Naive thymus-derived CD8-positive, alpha-beta T cell (primary cell): Measurements from ENCODE around the gene PPP5C. TPM values are rescaled to one million over a fixed set of nuclear protein-coding genes. Genes with fewer than 3 reads are reported as not detected.
A peak's percentile ranks its signal among the peaks of the same experiment; 100 is the strongest.

ENCODE experiments used
- ATAC-seq, 2 donors: fragments of 150-1000 bp; cut with Tn5 transposase in 1 of 2; sonication (Bioruptor Pico), chemical (Tn5 transposase) in 1 of 2; 1 replicate in 1 of 2; 2 replicates in 1 of 2; pipeline ENCODE4 v1.10.0; 2021; ENCODE audit warnings: mild to moderate bottlenecking in 2 of 2, moderate library complexity in 2 of 2
- POLR2A ChIA-PET: fragments of 350-600 bp; sonication (Branson Sonifier 250); formaldehyde crosslinking; loops from one replicate; lab custom pipeline; 2021; ENCODE audit warnings: antibody characterized with exemption; lab: Charles Lee
- DNase-seq, 10 donors: peaks; one replicate each; pipeline versions ENCODE4 v3.0.0 to v3.0.0-alpha.2; 2020 to 2022
- H3K27ac Mint-ChIP-seq, 10 donors: one replicate each; pipeline ENCODE4 v1.8.0; 2020 to 2022; ENCODE audit warnings: mild to moderate bottlenecking in 10 of 10, mixed read lengths in 10 of 10, moderate library complexity in 4 of 10, inconsistent platforms in 1 of 10
- H3K27me3 Mint-ChIP-seq, 5 donors: one replicate each; pipeline ENCODE4 v1.8.0; 2021 to 2022; ENCODE audit warnings: mixed read lengths in 5 of 5
- H3K36me3 Mint-ChIP-seq, 3 donors: one replicate each; pipeline ENCODE4 v1.8.0; 2020 to 2022; ENCODE audit warnings: mixed read lengths in 3 of 3, mild to moderate bottlenecking in 2 of 3, inconsistent platforms in 1 of 3
- H3K4me1 Mint-ChIP-seq, 4 donors: one replicate each; pipeline ENCODE4 v1.8.0; 2021 to 2022; ENCODE audit warnings: mixed read lengths in 4 of 4
- H3K4me3 Mint-ChIP-seq, 10 donors: one replicate each; pipeline ENCODE4 v1.8.0; 2020 to 2022; ENCODE audit warnings: mild to moderate bottlenecking in 10 of 10, mixed read lengths in 10 of 10, moderate library complexity in 6 of 10, inconsistent platforms in 1 of 10
- H3K9me3 Mint-ChIP-seq, 9 donors: one replicate each; pipeline ENCODE4 v1.8.0; 2020 to 2022; ENCODE audit warnings: mixed read lengths in 9 of 9, mild to moderate bottlenecking in 3 of 9, inconsistent platforms in 1 of 9, moderate library complexity in 1 of 9
- polyA plus RNA-seq, 3 donors: library from polyadenylated mRNA; unstranded; fragments of 300-500 nt; fragmentation: Illumina TruSeq; gene quantifications; one replicate each; pipeline ENCODE4 v1.2.3, GENCODE V29; 2021
- total RNA-seq, 8 experiments: library from RNA in 2 of 8; stranded (reverse) in 2 of 8; gene quantifications; one replicate each; pipeline ENCODE4 v1.2.3 and lab custom pipeline; 2021 to 2026

Gene PPP5C
- total and polyA plus RNA-seq, 5 experiments from 2014 or later = 20.8 to 47.7 (median 35.7) TPM

DNA sequence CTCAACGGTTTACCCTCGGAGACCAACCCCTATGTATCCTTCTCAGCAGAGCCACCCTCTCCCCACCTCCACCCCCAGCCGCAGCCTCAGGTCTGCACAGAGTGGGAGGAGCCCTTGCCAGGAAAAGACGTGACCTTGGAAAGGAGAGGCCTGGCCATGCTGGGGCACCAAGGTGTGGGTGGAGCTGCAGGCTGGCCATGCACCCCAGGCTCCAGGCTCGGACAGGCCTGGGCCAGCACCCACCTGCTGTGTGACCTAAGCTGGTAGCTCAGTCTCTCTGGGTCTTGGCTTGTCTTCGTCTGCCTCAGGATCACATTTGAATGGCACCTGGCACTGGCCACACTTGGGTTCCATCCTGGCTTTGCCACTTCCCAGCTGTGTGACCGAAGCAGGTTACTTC lies 37.0 kb downstream of the PPP5C start:
- peaks cover 10 to 89% (median 32%) of the 10 kb centered on the region in 3 donors for H3K36me3 Mint-ChIP-seq
- no peaks in the 10 kb centered on the region for H3K27me3 Mint-ChIP-seq
- no peak for ATAC-seq
- no peak overlapping the region for H3K27ac Mint-ChIP-seq
- no peak for DNase-seq
- POLR2A ChIA-PET = interaction anchor here (0.6 to 0.7 kb wide), 2 partner anchors 11 to 31 kb away, joined by 3 read pairs; no protein-coding TSS in a partner anchor
- peaks cover 0 to 5% (median 3%) of the 10 kb centered on the region in 4 donors for H3K4me1 Mint-ChIP-seq
- no peak overlapping the region for H3K4me3 Mint-ChIP-seq
- H3K9me3 Mint-ChIP-seq = no peaks in the 10 kb centered on the region

DNA sequence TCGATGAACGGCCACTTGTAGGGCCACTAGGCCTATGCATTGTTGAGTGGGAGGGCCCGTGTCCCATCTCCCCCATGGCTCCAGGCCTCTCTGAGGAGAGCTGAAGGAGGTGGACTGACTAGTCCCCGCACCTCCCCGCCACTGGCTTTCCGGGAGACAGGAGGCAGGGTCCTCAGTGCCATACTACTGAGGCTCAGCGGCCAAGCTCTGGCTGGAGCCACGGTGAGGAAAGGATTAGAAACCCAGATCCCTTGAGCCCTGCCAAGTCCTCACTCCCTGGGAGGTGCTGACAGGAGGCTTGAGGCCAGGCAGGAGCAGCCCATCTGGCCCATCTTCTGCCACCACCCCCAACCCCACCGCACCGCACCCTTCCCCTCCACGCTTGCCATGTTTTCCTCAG lies 37.5 kb downstream of the PPP5C start:
- Mint-ChIP-seq H3K4me3 (no peak overlapping the region), H3K27ac (no peak overlapping the region), H3K9me3 (no peaks in the 10 kb centered on the region), H3K27me3 (no peaks in the 10 kb centered on the region), H3K36me3 (peaks cover 10 to 88% (median 32%) of the 10 kb centered on the region in 3 donors), H3K4me1 (peaks cover 0 to 5% (median 3%) of the 10 kb centered on the region in 4 donors)
- DNase-seq (no peak), ATAC-seq (no peak)
- POLR2A ChIA-PET = interaction anchor here (0.6 to 0.7 kb wide), 3 partner anchors 12 to 31 kb away, joined by 3 to 4 read pairs (median 3); no protein-coding TSS in a partner anchor

DNA sequence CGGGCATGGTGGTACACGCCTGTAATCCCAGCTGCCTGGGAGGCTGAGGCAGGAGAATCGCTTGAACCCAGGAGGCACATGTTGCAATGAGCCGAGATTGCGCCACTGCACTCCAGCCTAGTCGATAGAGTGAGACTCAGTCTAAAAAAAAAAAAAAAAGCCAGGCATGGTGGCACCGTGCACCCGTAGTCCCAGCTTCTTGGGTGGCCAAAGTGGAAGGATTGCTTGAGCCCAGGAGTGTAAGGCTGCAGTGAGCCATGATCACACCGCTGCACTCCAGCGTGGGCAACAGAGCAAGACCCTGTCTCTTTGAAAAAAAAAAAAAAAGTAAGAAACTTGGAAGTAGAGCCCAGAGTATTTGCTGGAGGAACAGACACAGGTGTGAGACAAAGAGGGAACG lies 38.7 kb downstream of the PPP5C start:
- DNase-seq (no peak), ATAC-seq (no peak)
- POLR2A ChIA-PET = interaction anchor here (0.7 kb wide), 2 partner anchors 11 to 864 kb away, joined by 3 to 4 read pairs; no protein-coding TSS in a partner anchor
- Mint-ChIP-seq H3K27me3 (no peaks in the 10 kb centered on the region), H3K36me3 (peaks cover 5 to 82% (median 29%) of the 10 kb centered on the region in 3 donors), H3K27ac (peak overlapping the region in 3 of 10 donors; percentile 18 to 74 (median 63)), H3K4me1 (peaks cover 0 to 2% (median under 1%) of the 10 kb centered on the region in 4 donors), H3K4me3 (no peak overlapping the region), H3K9me3 (no peaks in the 10 kb centered on the region)

DNA sequence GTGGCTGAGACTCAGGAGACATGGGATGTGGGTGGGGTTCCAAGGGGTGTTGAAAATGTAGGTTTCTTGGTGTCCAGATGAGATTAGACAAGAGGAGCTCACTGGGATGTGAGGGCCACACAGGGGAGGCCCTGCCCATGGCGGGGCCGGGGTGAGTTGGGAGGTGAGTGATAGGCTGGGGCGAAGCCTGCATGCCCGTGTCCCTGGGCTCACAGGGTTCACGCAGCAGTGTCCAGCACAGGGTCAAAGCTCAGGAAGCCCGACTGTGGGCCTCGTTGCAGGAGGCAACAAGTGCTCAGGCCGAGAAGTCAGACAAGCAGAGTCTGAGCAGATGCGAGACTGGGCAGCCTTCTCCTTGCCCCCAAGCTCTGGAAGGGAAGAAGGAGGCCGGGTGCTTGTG lies 39.3 kb downstream of the PPP5C start:
- H3K27ac Mint-ChIP-seq = peak overlapping the region in 2 of 10 donors; percentile 63 to 74
- H3K27me3 Mint-ChIP-seq = no peaks in the 10 kb centered on the region
- H3K4me3 Mint-ChIP-seq = no peak overlapping the region
- H3K9me3 Mint-ChIP-seq = no peaks in the 10 kb centered on the region
- H3K4me1 Mint-ChIP-seq = peaks cover 0 to 1% (median 0%) of the 10 kb centered on the region in 4 donors
- DNase-seq (no peak), ATAC-seq (no peak)
- POLR2A ChIA-PET = interaction anchor here (0.7 kb wide), 1 partner anchor 12 kb away, joined by 3 read pairs; no protein-coding TSS in a partner anchor
- H3K36me3 Mint-ChIP-seq = peaks cover 0 to 78% (median 24%) of the 10 kb centered on the region in 3 donors

DNA sequence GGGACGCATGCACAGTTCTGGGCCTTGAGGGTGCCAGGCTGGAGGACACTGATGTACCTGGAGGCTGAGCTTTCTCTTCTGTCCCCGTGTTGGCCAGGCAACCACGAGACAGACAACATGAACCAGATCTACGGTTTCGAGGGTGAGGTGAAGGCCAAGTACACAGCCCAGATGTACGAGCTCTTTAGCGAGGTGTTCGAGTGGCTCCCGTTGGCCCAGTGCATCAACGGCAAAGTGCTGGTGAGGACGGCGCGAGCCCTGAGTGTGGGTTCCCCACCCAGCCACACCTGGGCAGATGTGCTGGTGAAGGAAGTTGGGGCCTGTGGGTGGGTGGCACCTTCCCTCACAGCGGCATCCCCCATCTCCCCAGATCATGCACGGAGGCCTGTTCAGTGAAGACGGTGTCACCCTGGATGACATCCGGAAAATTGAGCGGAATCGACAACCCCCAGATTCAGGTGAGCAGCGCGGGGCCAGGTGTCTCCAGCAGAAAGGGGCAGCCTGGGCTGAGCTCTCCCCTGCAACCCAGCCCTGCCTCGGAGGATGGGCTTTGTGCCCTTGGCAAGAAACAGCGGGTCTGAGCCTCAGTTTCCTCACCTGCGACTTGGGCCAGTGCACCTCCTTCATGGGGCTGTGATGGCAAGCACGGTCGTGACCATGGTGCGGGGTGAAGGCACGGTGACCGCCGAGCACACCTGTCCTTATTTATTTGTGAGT lies 40.3 kb downstream of the PPP5C start:
- peaks cover 0 to 79% (median 22%) of the 10 kb centered on the region in 3 donors for H3K36me3 Mint-ChIP-seq
- POLR2A ChIA-PET = no interaction called here

DNA sequence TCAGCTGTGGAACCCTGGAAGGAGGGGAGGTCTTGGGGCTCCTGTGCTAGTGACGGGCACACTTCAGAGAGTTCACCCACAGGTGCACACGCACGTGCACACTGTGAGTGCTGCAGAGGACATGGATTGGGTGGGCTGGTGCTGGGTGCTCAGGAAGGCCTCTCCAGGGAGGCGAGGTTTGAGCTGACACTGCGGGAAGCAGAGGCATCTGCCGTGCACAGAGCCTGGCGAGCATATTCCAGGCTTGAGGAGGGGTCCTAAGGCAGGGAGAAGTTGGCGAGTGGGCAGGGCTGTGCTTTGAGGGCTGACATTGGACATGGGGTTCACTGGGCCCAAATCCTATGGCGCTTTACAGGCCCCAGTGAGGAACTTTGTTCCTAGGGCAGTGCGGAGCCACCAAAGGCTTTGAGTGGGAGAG lies 40.8 kb downstream of the PPP5C start:
- POLR2A ChIA-PET = no interaction called here
- no peak overlapping the region for H3K4me3 Mint-ChIP-seq

More for the DNA sequence above, 40.3 kb downstream of the PPP5C start:
- Mint-ChIP-seq H3K4me1 (peaks cover 0 to 1% (median under 1%) of the 10 kb centered on the region in 4 donors), H3K27ac (peak overlapping the region in 2 of 10 donors; percentile 10 to 53), H3K4me3 (no peak overlapping the region), H3K27me3 (no peaks in the 10 kb centered on the region), H3K9me3 (no peaks in the 10 kb centered on the region)
- DNase-seq (no peak), ATAC-seq (no peak)

DNA sequence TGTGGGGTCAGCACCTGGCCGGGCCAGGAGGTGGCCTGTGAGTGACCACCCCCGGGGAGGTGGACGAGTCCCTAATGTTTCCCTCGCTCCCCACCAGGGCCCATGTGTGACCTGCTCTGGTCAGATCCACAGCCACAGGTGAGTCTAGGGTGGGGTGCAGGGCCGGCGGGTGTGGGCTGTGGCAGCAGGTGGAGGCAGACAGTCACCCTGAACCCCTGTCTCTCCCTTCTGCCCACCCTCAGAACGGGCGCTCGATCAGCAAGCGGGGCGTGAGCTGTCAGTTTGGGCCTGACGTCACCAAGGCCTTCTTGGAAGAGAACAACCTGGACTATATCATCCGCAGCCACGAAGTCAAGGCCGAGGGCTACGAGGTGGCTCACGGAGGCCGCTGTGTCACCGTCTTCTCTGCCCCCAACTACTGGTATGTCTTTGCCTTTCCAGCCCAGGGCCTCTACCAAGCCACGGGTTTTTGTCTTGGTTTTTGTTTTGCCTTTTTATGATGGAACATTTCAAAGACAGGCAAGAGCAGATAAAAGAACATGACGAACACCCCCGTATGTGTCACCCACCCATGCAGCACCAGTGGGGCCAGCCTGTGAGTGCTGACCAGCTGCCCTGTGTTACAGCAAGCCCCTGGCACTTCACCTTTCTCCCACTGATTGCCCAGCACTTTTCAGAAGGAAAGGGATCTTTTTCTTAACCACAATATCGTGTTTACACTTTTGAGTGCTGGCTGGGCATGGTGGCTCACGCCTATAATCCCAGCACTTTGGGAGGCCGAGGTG lies 41.6 kb downstream of the PPP5C start:
- peaks cover 8 to 10% (median 9%) of the 10 kb centered on the region in 4 donors for H3K4me1 Mint-ChIP-seq
- H3K4me3 Mint-ChIP-seq = no peak overlapping the region
- no peak for DNase-seq
- no peaks in the 10 kb centered on the region for H3K9me3 Mint-ChIP-seq
- POLR2A ChIA-PET = interaction anchor here (0.7 kb wide), 1 partner anchor 106 kb away, joined by 5 read pairs; no protein-coding TSS in a partner anchor
- ATAC-seq = no peak
- H3K27me3 Mint-ChIP-seq = no peaks in the 10 kb centered on the region
- H3K27ac Mint-ChIP-seq = no peak overlapping the region
- H3K36me3 Mint-ChIP-seq = peaks cover 0 to 73% (median 15%) of the 10 kb centered on the region in 3 donors

More for the DNA sequence above, 40.8 kb downstream of the PPP5C start:
- no peak for DNase-seq
- Mint-ChIP-seq H3K9me3 (no peaks in the 10 kb centered on the region), H3K27ac (peak overlapping the region in 1 of 10 donors; percentile 53), H3K4me1 (peaks cover 4 to 6% (median 5%) of the 10 kb centered on the region in 4 donors), H3K27me3 (no peaks in the 10 kb centered on the region), H3K36me3 (peaks cover 0 to 79% (median 18%) of the 10 kb centered on the region in 3 donors)
- ATAC-seq = no peak

DNA sequence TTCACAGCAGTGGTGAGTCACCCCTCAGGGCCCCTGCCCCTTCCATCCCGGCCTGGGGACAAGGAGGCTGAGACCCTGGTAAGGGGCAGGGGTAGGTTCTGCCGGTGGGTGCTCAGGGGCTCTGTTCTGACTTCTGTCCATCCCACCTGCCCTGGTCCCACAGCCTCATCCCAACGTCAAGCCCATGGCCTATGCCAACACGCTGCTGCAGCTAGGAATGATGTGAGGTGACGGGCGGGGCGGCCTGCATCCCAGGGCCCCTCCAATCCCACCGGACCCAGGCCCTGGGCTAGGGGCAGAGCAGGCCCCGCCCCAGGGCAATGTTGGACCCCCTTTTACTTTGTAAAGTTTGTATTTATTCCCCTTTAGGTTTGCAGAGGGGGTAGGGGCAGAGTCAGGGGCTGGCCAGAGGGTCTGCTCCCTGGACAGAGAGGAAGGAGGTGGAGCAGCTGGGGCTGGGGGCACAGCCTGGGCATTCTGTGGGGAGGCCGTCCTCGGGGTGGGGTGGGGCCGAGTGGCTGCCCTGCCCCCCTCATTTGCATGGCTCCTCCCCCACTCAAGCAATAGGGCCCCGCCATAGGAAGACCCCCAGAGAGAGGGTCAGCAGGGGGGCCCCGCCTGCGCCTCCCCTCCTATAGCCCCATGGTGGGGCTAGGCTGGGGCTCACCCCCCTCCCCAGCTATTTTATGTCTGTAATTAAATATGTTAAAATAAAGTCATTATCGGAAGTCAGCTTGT lies 43.4 kb downstream of the PPP5C start:
- POLR2A ChIA-PET = no interaction called here
- Mint-ChIP-seq H3K4me3 (no peak overlapping the region), H3K36me3 (peaks cover 0 to 56% (median 9%) of the 10 kb centered on the region in 3 donors), H3K27me3 (no peaks in the 10 kb centered on the region), H3K27ac (no peak overlapping the region), H3K4me1 (peaks cover 8 to 10% (median 9%) of the 10 kb centered on the region in 4 donors), H3K9me3 (no peaks in the 10 kb centered on the region)
- DNase-seq (no peak), ATAC-seq (no peak)

DNA sequence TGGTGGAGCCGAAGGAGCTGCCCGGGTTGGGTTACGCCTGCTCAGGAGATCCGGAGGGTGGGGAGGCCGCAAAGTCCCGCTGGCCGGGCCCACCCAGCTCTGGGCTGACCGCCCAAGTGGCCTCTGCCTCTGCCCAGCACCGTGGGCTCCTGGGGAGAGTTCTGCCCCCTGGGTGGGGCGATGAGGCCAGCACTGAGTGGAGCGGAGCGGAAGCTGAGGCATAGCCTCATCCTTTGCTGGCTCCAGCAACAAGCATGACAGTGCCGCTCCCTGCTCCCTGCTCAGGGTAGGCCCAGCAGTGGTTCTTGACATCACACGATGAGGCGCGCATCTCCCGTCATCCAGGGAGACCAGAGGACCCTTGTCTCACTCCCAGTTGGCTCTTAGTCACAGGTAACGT lies 44.0 kb downstream of the PPP5C start:
- Mint-ChIP-seq H3K36me3 (peaks cover 0 to 51% (median 9%) of the 10 kb centered on the region in 3 donors), H3K27me3 (no peaks in the 10 kb centered on the region), H3K4me1 (peaks cover 8 to 12% (median 9%) of the 10 kb centered on the region in 4 donors), H3K27ac (no peak overlapping the region), H3K4me3 (no peak overlapping the region), H3K9me3 (no peaks in the 10 kb centered on the region)
- POLR2A ChIA-PET = no interaction called here
- DNase-seq = no peak
- ATAC-seq = no peak

DNA sequence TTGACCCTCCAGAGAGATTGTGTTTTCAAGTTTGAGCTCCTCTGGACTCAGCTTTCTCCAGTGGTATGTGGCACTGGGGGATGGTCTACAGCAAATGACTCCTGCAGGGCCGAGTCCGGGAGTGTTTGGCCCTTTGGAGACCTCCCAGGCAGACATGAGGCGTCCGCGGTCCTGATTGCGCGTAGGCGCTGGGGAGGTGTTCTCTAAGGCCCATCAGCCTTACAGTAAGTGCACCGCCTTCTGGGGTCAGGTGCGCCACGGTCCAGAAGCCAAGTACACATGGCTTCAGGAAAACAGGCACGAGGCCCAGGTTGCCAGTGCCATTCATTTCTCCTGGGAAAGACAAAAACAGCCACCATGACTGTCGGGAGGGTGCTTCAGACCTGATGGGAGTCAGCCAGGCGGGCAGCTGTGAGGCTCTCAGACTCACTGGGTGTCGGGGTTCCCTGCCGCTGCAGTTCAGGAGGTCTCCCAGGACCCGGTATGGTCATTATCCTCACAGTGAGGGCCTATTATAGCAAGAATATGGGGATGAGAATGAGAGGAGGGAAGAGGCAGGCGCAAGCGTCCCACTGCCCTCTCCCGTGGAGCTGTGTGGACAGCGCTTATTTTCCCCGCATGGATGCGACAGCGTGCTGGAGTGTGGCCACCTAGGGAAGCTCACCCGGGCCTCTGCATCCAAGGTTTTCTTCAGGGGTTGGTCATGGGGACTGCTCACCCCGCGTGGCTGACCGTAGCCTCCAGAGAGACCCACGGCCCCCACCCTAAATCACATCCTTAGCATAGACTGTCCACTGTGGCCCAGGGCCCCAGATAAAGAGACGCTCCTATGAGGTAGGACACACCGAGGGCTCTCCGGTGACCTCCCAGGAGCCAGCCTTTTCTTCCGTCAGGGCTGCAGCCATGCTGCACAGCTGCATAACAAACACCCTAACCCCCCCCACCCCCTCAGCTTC lies 44.7 kb downstream of the PPP5C start:
- ATAC-seq = no peak
- Mint-ChIP-seq H3K36me3 (peaks cover 0 to 46% (median 9%) of the 10 kb centered on the region in 3 donors), H3K27ac (peak overlapping the region in 1 of 10 donors; percentile 20), H3K27me3 (no peaks in the 10 kb centered on the region), H3K4me1 (peaks cover 8 to 12% (median 9%) of the 10 kb centered on the region in 4 donors), H3K4me3 (no peak overlapping the region), H3K9me3 (no peaks in the 10 kb centered on the region)
- DNase-seq = no peak
- POLR2A ChIA-PET = no interaction called here

DNA sequence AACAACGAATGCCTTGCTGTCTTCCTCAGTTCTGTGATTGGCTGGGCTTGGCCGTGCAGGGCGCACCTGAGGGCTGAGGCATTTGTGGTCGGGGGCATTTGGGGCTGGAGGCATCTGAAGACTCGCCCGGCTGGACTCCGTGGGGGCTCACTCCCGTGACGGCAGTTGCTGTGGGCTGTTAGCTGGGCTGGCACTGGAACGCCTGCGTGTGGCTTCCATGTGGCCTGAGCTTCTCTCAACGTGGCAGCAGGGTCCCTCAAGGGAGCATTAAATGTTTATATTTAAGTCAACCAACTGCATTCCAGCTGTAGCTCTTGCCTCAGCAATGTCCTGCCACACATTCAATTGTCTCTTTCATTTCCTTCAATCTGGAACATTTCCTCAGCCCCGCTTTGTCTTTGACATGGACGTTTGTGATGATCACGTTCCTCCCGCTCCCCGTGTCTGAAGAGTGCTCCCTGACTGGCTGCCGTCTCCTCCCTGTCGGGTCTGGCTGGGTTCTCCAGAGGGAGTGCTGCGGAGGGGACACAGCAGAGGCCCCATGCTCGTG lies 45.4 kb downstream of the PPP5C start:
- DNase-seq = no peak
- no peak for ATAC-seq
- Mint-ChIP-seq H3K9me3 (no peaks in the 10 kb centered on the region), H3K27ac (peak overlapping the region in 5 of 10 donors; percentile 0 to 71 (median 53)), H3K4me1 (peaks cover 8 to 12% (median 9%) of the 10 kb centered on the region in 4 donors), H3K36me3 (peaks cover 0 to 38% (median 5%) of the 10 kb centered on the region in 3 donors), H3K27me3 (no peaks in the 10 kb centered on the region), H3K4me3 (no peak overlapping the region)
- POLR2A ChIA-PET = no interaction called here
